Measurements from ENCODE around the gene AKAP12. TPM values are rescaled to one million over a fixed set of nuclear protein-coding genes. Genes with fewer than 3 reads are reported as not detected.

AKAP12 gene
- polyA plus RNA-seq, 1 donor from 2014 or later, result 21.5 TPM

DNA sequence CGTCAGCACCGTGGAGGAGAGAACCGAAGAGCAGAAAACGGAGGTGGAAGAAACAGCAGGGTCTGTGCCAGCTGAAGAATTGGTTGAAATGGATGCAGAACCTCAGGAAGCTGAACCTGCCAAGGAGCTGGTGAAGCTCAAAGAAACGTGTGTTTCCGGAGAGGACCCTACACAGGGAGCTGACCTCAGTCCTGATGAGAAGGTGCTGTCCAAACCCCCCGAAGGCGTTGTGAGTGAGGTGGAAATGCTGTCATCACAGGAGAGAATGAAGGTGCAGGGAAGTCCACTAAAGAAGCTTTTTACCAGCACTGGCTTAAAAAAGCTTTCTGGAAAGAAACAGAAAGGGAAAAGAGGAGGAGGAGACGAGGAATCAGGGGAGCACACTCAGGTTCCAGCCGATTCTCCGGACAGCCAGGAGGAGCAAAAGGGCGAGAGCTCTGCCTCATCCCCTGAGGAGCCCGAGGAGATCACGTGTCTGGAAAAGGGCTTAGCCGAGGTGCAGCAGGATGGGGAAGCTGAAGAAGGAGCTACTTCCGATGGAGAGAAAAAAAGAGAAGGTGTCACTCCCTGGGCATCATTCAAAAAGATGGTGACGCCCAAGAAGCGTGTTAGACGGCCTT lies 110.0 kb downstream of the AKAP12 start:
- Histone ChIP-seq H3K27ac (ENCODE audit: low read length) (no peak overlapping the region), H3K4me2 (ENCODE audit: low read length) (no peak overlapping the region), H2AFZ (ENCODE audit: low read depth, low read length) (no peak overlapping the region), H4K20me1 (ENCODE audit: insufficient read depth) (no peaks in the 10 kb centered on the region), H3K79me2 (replicated peaks; ENCODE audit: insufficient read depth, low read length) (no peaks in the 10 kb centered on the region), H3K9me2 (ENCODE audit: insufficient read depth, low read length) (no peaks in the 10 kb centered on the region), H3K27me3 (ENCODE audit: insufficient read depth, low read depth, low read length) (no peaks in the 10 kb centered on the region), H3K9ac (ENCODE audit: low read length) (no peak overlapping the region), H3K36me3 (ENCODE audit: insufficient read depth, low read length) (no peaks in the 10 kb centered on the region), H3F3A (ENCODE audit: insufficient read depth, low read length, poor library complexity, severe bottlenecking) (no peaks in the 10 kb centered on the region), H3K4me3 (ENCODE audit: low read length) (no peak overlapping the region), H3K9me3 (ENCODE audit: low read length) (no peaks in the 10 kb centered on the region)
- TF ChIP-seq, protein P1, sequence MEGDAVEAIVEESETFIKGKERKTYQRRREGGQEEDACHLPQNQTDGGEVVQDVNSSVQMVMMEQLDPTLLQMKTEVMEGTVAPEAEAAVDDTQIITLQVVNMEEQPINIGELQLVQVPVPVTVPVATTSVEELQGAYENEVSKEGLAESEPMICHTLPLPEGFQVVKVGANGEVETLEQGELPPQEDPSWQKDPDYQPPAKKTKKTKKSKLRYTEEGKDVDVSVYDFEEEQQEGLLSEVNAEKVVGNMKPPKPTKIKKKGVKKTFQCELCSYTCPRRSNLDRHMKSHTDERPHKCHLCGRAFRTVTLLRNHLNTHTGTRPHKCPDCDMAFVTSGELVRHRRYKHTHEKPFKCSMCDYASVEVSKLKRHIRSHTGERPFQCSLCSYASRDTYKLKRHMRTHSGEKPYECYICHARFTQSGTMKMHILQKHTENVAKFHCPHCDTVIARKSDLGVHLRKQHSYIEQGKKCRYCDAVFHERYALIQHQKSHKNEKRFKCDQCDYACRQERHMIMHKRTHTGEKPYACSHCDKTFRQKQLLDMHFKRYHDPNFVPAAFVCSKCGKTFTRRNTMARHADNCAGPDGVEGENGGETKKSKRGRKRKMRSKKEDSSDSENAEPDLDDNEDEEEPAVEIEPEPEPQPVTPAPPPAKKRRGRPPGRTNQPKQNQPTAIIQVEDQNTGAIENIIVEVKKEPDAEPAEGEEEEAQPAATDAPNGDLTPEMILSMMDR (IDR thresholded peaks at IDR 0.05; ENCODE audit: poor library complexity, severe bottlenecking), result no peak
- no peak for TF ChIP-seq EP300 (conservative IDR thresholded peaks at IDR 0.05; ENCODE audit: poor library complexity, severe bottlenecking)
- TF ChIP-seq EZH2 (IDR thresholded peaks at IDR 0.05; ENCODE audit: borderline replicate concordance, insufficient read depth, low read length, poor library complexity, severe bottlenecking), result no peak
- TF ChIP-seq MXI1 (conservative IDR thresholded peaks at IDR 0.05; ENCODE audit: poor library complexity, severe bottlenecking), result no peak
- no peak for TF ChIP-seq TAF1 (IDR thresholded peaks at IDR 0.05; ENCODE audit: low read depth)

DNA sequence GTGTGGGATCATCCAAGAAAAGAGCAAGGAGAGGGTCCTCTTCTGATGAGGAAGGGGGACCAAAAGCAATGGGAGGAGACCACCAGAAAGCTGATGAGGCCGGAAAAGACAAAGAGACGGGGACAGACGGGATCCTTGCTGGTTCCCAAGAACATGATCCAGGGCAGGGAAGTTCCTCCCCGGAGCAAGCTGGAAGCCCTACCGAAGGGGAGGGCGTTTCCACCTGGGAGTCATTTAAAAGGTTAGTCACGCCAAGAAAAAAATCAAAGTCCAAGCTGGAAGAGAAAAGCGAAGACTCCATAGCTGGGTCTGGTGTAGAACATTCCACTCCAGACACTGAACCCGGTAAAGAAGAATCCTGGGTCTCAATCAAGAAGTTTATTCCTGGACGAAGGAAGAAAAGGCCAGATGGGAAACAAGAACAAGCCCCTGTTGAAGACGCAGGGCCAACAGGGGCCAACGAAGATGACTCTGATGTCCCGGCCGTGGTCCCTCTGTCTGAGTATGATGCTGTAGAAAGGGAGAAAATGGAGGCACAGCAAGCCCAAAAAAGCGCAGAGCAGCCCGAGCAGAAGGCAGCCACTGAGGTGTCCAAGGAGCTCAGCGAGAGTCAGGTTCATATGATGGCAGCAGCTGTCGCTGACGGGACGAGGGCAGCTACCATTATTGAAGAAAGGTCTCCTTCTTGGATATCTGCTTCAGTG lies 110.8 kb downstream of the AKAP12 start:
- Histone ChIP-seq H4K20me1 (ENCODE audit: insufficient read depth) (no peaks in the 10 kb centered on the region), H3K27ac (ENCODE audit: low read length) (no peak overlapping the region), H3K9me3 (ENCODE audit: low read length) (no peaks in the 10 kb centered on the region), H3K27me3 (ENCODE audit: insufficient read depth, low read depth, low read length) (no peaks in the 10 kb centered on the region), H3K36me3 (ENCODE audit: insufficient read depth, low read length) (no peaks in the 10 kb centered on the region), H3F3A (ENCODE audit: insufficient read depth, low read length, poor library complexity, severe bottlenecking) (no peaks in the 10 kb centered on the region), H3K4me3 (ENCODE audit: low read length) (no peak overlapping the region), H3K4me2 (ENCODE audit: low read length) (no peak overlapping the region), H2AFZ (ENCODE audit: low read depth, low read length) (no peak overlapping the region), H3K79me2 (replicated peaks; ENCODE audit: insufficient read depth, low read length) (no peaks in the 10 kb centered on the region), H3K9ac (ENCODE audit: low read length) (no peak overlapping the region), H3K9me2 (ENCODE audit: insufficient read depth, low read length) (no peaks in the 10 kb centered on the region)
- TF ChIP-seq EZH2 (IDR thresholded peaks at IDR 0.05; ENCODE audit: borderline replicate concordance, insufficient read depth, low read length, poor library complexity, severe bottlenecking) (no peak), POLR2AphosphoS5 (IDR thresholded peaks at IDR 0.05) (no peak), RAD21 (conservative IDR thresholded peaks at IDR 0.05) (no peak), MXI1 (conservative IDR thresholded peaks at IDR 0.05; ENCODE audit: poor library complexity, severe bottlenecking) (no peak), TAF1 (IDR thresholded peaks at IDR 0.05; ENCODE audit: low read depth) (no peak)
- TF ChIP-seq, protein P1 (IDR thresholded peaks at IDR 0.05; ENCODE audit: poor library complexity, severe bottlenecking), result no peak
- TF ChIP-seq, protein P2, sequence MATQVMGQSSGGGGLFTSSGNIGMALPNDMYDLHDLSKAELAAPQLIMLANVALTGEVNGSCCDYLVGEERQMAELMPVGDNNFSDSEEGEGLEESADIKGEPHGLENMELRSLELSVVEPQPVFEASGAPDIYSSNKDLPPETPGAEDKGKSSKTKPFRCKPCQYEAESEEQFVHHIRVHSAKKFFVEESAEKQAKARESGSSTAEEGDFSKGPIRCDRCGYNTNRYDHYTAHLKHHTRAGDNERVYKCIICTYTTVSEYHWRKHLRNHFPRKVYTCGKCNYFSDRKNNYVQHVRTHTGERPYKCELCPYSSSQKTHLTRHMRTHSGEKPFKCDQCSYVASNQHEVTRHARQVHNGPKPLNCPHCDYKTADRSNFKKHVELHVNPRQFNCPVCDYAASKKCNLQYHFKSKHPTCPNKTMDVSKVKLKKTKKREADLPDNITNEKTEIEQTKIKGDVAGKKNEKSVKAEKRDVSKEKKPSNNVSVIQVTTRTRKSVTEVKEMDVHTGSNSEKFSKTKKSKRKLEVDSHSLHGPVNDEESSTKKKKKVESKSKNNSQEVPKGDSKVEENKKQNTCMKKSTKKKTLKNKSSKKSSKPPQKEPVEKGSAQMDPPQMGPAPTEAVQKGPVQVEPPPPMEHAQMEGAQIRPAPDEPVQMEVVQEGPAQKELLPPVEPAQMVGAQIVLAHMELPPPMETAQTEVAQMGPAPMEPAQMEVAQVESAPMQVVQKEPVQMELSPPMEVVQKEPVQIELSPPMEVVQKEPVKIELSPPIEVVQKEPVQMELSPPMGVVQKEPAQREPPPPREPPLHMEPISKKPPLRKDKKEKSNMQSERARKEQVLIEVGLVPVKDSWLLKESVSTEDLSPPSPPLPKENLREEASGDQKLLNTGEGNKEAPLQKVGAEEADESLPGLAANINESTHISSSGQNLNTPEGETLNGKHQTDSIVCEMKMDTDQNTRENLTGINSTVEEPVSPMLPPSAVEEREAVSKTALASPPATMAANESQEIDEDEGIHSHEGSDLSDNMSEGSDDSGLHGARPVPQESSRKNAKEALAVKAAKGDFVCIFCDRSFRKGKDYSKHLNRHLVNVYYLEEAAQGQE (IDR thresholded peaks at IDR 0.05; ENCODE audit: borderline replicate concordance), result no peak

Measured in neural cell (in vitro differentiated cells).